Measurements from ENCODE around the gene ZNF385B.

Gene ZNF385B

GRCh38 chr2:179686718-179687342 lies 174.6 kb downstream of the ZNF385B start:
- in situ Hi-C loops (cut with HindIII; ENCODE audit: low sequenced_read_pairs) = no loop called here

GRCh38 chr2:179686069-179686468 lies 175.3 kb downstream of the ZNF385B start:
- in situ Hi-C loops (cut with HindIII; ENCODE audit: low sequenced_read_pairs) = no loop called here

GRCh38 chr2:179685146-179685545 lies 176.3 kb downstream of the ZNF385B start:
- in situ Hi-C loops (cut with HindIII; ENCODE audit: low sequenced_read_pairs) = no loop called here

GRCh38 chr2:179682756-179683155 lies 178.7 kb downstream of the ZNF385B start:
- in situ Hi-C loops (cut with HindIII; ENCODE audit: low sequenced_read_pairs) = no loop called here

- in situ Hi-C loops (cut with HindIII; ENCODE audit: low sequenced_read_pairs) = no loop called here
Observed at GRCh38 chr2:179677746-179678505, 183.5 kb downstream of the ZNF385B start.

- in situ Hi-C loops (cut with HindIII; ENCODE audit: low sequenced_read_pairs) = no loop called here
Observed at GRCh38 chr2:179677077-179677688, 184.2 kb downstream of the ZNF385B start.

- in situ Hi-C loops (cut with HindIII; ENCODE audit: low sequenced_read_pairs) = no loop called here
Observed at GRCh38 chr2:179675435-179675834, 186.0 kb downstream of the ZNF385B start.

- in situ Hi-C loops (cut with HindIII; ENCODE audit: low sequenced_read_pairs) = no loop called here
Observed at GRCh38 chr2:179671043-179671981, 190.1 kb downstream of the ZNF385B start.

GRCh38 chr2:179669196-179669595 lies 192.2 kb downstream of the ZNF385B start:
- in situ Hi-C loops (cut with HindIII; ENCODE audit: low sequenced_read_pairs) = no loop called here

GRCh38 chr2:179664972-179665812 lies 196.2 kb downstream of the ZNF385B start:
- in situ Hi-C loops (cut with HindIII; ENCODE audit: low sequenced_read_pairs) = no loop called here

- in situ Hi-C loops (cut with HindIII; ENCODE audit: low sequenced_read_pairs) = no loop called here
Observed at GRCh38 chr2:179661986-179662385, 199.4 kb downstream of the ZNF385B start.

- in situ Hi-C loops (cut with HindIII; ENCODE audit: low sequenced_read_pairs) = no loop called here
Observed at GRCh38 chr2:179657068-179657595, 204.3 kb downstream of the ZNF385B start.

GRCh38 chr2:179655627-179656026 lies 205.8 kb downstream of the ZNF385B start:
- in situ Hi-C loops (cut with HindIII; ENCODE audit: low sequenced_read_pairs) = no loop called here

GRCh38 chr2:179654806-179655205 lies 206.6 kb downstream of the ZNF385B start:
- in situ Hi-C loops (cut with HindIII; ENCODE audit: low sequenced_read_pairs) = no loop called here

GRCh38 chr2:179652296-179652695 lies 209.1 kb downstream of the ZNF385B start:
- in situ Hi-C loops (cut with HindIII; ENCODE audit: low sequenced_read_pairs) = no loop called here

- in situ Hi-C loops (cut with HindIII; ENCODE audit: low sequenced_read_pairs) = no loop called here
Observed at GRCh38 chr2:179650420-179650819, 211.0 kb downstream of the ZNF385B start.

- in situ Hi-C loops (cut with HindIII; ENCODE audit: low sequenced_read_pairs) = no loop called here
Observed at GRCh38 chr2:179646862-179647587, 214.4 kb downstream of the ZNF385B start.

- in situ Hi-C loops (cut with HindIII; ENCODE audit: low sequenced_read_pairs) = no loop called here
Observed at GRCh38 chr2:179646173-179646769, 215.1 kb downstream of the ZNF385B start.

- in situ Hi-C loops (cut with HindIII; ENCODE audit: low sequenced_read_pairs) = no loop called here
Observed at GRCh38 chr2:179645047-179645446, 216.4 kb downstream of the ZNF385B start.

All from endothelial cell of hepatic sinusoid (primary cell).